Measurements from ENCODE around the gene REM2.
A peak's percentile ranks its signal among the peaks of the same experiment; 100 is the strongest.
"Not testable (repeated sequence)": the region's sequence is repeated elsewhere in the genome, so short reads cannot be mapped to it uniquely, and the experiment has no call there.

Gene REM2

GRCh38 chr14:22897357-22897756 is 14.3 kb downstream of the REM2 start:
- DNase-seq (ENCODE audit: low spot score) = no peak

DNA sequence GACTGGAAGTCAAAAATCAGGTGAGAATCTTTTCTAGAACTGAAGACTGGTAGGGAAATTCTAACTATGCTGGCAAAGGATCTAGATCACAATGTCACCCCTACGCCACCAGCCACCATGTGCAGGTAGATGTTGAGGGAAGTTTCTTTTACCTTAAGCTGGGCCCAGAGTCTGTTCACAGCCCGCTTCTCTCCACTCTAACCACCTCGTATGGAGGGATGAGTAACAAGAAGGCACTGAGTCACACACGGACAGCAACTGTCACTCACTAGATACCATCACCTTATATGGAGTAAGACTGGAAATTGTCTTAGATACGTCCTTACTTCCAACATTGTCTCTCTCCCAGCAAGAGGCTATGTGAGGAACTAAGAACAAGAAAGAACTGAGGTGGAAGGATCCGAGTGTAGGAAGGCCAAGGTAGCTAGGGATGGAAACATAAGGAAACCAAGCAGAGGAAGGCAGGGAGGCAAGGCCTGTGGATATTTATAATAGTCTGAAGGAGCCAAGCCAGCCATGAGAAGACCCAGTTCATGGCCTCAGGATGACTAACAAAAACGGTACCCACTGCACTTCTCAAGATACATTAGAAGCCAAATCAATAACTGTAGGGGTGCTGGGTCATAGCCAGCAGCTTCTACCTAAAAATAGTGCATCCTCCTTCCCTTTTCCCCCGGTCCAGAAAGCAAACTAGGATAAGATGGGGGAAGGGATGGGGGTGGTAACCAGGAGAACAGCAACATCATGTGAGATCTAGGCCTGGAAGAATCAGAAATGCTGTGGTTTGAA is 15.5 kb downstream of the REM2 start:
- DNase-seq (ENCODE audit: low spot score) = no peak

- peak; percentile 66 for DNase-seq (ENCODE audit: low spot score)
Measured at GRCh38 chr14:22900081-22900799, 17.2 kb downstream of the REM2 start.

DNA sequence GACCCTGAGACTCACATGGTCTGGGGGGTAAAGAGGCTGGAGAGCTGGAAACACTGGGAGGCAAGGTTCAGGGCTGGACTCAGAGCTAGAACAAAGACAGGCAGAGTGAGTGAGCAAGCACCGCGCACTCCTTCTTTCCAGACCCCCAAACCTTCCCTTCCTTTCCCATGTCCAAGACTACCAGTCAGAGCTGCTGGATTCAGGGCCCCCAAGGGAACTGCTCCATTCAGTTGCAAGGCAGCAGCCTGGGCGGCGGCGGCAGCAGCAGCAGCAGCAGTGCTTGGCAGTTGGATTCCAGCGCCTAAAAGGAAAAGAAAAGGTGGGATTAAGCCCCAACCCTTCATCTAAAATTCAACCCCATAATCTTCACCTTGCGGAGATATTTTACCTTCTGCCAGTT is 18.8 kb downstream of the REM2 start:
- no peak for DNase-seq (ENCODE audit: low spot score)

DNA sequence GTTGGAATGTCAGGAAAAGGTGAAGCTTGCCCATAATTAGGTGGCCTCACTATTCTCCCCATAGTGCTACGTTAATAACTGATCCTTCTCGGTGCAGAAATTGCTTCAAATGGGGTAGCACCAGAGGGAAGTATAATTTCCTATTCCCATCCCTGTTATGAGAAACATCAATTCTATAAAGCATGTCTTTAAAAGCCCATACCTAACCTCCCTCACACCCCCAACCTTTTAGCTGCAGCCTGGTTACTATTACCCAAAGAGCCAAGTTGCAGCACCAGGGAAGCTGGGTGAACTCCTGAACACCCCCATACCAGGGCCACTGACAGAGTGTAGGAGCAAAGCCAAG is 20.7 kb downstream of the REM2 start:
- DNase-seq (ENCODE audit: low spot score) = no peak

GRCh38 chr14:22905627-22906026 is 22.6 kb downstream of the REM2 start:
- no peak for DNase-seq (ENCODE audit: low spot score)

DNA sequence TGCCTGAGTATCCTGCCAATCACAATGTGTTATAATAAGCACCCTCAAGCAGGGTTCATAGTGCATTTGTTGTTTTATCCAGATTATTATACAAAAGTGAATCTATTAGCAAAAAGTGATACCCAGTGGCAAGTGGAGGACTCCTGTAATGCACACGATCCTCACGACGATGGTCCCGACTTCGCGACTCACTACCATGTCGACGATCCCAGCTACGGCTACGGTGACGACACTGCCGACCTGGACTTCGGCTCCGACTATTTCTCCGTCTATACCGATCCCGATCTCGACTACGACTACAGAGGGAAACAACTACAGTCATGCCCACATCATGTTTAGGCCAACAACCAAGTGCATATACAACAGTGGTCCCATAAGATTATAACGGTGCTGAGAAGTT is 23.1 kb downstream of the REM2 start:
- DNase-seq (ENCODE audit: low spot score) = no peak

GRCh38 chr14:22907429-22907828 is 24.4 kb downstream of the REM2 start:
- no peak for DNase-seq (ENCODE audit: low spot score)

- no peak for DNase-seq (ENCODE audit: low spot score)
Measured at GRCh38 chr14:22908601-22909000, 25.6 kb downstream of the REM2 start.

- no peak for DNase-seq (ENCODE audit: low spot score)
Measured at GRCh38 chr14:22910916-22911315, 27.9 kb downstream of the REM2 start.

DNA sequence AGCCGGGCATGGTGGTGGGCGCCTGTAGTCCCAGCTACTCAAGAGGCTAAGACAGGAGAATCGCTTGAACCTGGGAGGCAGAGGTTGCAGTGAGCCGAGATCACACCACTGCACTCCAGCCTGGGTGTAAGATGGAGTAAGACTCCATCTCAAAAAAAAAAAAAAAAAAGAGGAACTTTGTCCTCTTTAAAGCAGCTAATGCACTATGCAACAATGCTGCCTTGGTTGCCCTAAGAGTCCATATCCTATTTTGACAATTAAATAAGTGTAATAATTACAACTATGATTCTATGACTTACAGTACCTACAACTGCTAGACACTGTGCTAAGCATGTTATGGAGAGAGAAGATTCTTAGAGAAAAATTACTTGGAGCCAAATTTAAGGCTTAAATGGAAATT is 31.8 kb downstream of the REM2 start:
- not testable (repeated sequence) for DNase-seq (ENCODE audit: low spot score)

- peak; percentile 44 for DNase-seq (ENCODE audit: low spot score)
Measured at GRCh38 chr14:22915886-22916521, 33.0 kb downstream of the REM2 start.

- peak; percentile 100 for DNase-seq (ENCODE audit: low spot score)
Measured at GRCh38 chr14:22918804-22919600, 36.0 kb downstream of the REM2 start, which contains the start of gene RBM23. TSS of gene RBM23 (minus strand) at chr14:22919149.

DNA sequence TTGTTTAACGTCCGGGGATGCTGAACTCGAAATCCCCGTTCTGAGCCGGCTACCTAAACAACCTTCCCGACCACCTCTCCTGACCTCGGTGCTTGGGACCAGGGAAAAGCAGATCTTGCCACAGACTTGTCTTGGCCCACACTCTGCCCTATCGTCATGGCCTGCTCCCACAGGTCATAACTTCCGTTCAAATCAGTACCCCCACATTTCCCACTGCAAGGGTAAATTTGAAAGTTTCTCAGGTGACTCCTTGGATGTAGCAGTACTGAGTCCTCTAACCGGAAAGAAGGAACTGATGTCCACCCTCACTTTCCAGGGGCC is 36.5 kb downstream of the REM2 start:
- DNase-seq (ENCODE audit: low spot score) = no peak

DNA sequence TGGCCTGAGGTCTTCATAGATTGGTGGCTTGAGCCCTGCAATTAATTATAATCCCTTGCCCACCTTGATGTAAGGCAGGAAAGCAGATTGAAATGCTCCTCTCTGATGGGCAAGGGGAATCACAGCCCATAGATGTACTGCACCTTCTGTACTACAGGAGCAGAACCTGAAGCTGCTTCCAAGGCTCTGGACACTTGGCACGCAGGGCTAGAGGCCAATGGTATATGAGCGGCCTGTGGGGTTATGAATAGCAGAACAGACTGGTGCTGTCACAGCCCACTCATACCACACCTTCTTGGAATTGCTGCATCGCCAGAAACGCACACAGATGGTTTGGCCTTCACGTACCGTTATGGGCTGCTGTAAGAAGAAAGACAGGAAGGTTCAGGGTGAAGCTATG is 37.7 kb downstream of the REM2 start:
- DNase-seq (ENCODE audit: low spot score) = no peak

- no peak for DNase-seq (ENCODE audit: low spot score)
Measured at GRCh38 chr14:22922294-22922693, 39.3 kb downstream of the REM2 start.

GRCh38 chr14:22923746-22924145 is 40.7 kb downstream of the REM2 start:
- no peak for DNase-seq (ENCODE audit: low spot score)

GRCh38 chr14:22925513-22925912 is 42.5 kb downstream of the REM2 start:
- DNase-seq (ENCODE audit: low spot score) = no peak

- no peak for DNase-seq (ENCODE audit: low spot score)
Measured at GRCh38 chr14:22926316-22926715, 43.3 kb downstream of the REM2 start.

DNA sequence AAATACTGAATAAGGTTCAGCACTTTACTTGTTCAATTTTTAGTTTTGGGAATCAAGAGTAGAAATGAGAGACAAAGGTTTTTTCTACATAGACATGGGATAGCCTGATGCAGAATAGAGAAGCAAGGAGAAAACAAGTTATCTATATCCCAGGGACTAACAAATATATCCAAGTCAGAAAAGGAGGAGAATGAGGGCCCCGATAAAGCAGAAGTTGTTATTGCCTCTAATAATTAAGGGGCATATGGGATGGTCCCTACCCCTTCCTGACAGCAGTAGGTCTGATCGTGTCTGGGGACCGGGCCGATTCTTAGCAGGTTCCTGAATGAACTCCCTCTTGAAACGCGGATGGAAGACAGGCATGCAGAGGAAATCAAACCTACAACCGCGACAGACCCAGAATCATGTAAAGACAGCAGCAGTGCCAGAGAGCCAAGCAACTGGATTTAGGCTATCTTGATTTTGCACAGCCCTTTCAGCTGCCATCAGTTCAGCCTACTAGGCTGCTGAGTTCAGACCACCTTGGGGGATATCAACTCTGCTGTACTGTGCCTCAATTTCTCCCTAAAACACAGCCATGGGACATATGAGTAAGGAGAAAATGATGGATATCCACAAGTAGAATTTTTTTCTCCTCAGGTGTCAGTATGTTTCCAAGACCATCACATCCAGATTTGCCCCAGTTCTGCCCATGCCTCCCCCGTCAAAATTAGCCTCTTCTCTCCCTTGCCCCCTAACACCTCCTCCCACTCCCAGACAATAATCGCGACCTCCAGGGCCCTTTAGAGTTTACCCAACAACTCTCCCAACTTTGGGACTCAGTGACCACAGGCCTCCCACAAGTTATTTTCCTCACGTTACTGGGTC is 45.4 kb downstream of the REM2 start:
- no peak for DNase-seq (ENCODE audit: low spot score)
